ENCODE measurements around the gene PRRC2A.

DNA sequence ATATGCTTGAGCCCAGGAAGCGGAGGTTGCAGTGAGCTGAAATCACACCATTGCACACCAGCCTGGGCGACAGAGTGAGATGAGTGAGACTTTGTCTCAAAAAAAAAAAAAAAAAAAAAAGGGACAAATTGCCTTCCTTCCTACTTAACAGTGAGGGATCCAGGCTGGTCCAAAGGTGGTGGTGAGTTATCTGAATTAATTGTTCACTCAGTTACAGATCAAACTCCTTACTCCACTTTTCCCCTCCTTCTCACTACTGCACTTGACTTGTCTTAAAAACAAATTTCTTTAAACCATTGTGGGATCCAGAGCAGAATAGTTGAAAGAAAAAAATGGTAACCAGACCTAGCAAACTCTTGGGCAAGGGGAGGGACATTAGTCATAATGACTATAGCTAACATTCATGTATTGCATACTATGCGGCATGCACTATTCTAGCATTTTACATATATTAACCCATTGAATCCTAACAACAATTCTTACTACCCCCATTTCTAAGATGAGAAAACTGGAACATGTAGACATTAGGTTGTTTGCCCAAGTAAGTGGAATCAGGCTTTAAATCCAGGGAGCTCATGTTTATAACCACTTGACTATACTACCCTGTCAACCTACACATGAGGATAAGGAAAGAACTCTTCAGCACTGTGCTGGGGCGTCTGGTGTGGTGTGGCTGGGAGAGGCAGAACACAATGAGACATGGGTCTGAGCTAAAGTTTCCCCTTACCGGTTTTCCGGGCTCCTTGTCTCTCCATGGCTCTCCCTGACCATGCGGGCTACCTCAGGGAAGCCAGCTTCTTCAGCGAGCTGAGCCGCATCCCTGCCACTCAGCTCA, 42.8 kb downstream of the PRRC2A start:
- TF ChIP-seq, protein P1, sequence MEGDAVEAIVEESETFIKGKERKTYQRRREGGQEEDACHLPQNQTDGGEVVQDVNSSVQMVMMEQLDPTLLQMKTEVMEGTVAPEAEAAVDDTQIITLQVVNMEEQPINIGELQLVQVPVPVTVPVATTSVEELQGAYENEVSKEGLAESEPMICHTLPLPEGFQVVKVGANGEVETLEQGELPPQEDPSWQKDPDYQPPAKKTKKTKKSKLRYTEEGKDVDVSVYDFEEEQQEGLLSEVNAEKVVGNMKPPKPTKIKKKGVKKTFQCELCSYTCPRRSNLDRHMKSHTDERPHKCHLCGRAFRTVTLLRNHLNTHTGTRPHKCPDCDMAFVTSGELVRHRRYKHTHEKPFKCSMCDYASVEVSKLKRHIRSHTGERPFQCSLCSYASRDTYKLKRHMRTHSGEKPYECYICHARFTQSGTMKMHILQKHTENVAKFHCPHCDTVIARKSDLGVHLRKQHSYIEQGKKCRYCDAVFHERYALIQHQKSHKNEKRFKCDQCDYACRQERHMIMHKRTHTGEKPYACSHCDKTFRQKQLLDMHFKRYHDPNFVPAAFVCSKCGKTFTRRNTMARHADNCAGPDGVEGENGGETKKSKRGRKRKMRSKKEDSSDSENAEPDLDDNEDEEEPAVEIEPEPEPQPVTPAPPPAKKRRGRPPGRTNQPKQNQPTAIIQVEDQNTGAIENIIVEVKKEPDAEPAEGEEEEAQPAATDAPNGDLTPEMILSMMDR (IDR thresholded peaks at IDR 0.05), result no peak
- TF ChIP-seq POLR2A (IDR thresholded peaks at IDR 0.05), result no peak

All from lower leg skin (tissue), 3 donors.